ENCODE results near the gene NMUR1.

- TF ChIP-seq, protein P1, sequence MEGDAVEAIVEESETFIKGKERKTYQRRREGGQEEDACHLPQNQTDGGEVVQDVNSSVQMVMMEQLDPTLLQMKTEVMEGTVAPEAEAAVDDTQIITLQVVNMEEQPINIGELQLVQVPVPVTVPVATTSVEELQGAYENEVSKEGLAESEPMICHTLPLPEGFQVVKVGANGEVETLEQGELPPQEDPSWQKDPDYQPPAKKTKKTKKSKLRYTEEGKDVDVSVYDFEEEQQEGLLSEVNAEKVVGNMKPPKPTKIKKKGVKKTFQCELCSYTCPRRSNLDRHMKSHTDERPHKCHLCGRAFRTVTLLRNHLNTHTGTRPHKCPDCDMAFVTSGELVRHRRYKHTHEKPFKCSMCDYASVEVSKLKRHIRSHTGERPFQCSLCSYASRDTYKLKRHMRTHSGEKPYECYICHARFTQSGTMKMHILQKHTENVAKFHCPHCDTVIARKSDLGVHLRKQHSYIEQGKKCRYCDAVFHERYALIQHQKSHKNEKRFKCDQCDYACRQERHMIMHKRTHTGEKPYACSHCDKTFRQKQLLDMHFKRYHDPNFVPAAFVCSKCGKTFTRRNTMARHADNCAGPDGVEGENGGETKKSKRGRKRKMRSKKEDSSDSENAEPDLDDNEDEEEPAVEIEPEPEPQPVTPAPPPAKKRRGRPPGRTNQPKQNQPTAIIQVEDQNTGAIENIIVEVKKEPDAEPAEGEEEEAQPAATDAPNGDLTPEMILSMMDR (IDR thresholded peaks at IDR 0.05; ENCODE audit: low read depth, low read length): no peak
- TF ChIP-seq EZH2phosphoT487 (IDR thresholded peaks at IDR 0.05; ENCODE audit: low read depth): no peak
Observed at GRCh38 chr2:231519975-231520555, 10.2 kb downstream of the NMUR1 start.
